NCI-H82 (cell line): Measurements from ENCODE around the gene HM13.
"Not testable (repeated sequence)": the region's sequence is repeated elsewhere in the genome, so short reads cannot be mapped to it uniquely, and the experiment has no call there.

Experiments used
- DNase-seq: peaks from one replicate; lab custom pipeline; 2025; lab: John Stamatoyannopoulos, UW

HM13 gene

GRCh38 chr20:31568041-31568731 lies 53.9 kb downstream of the HM13 start:
- no peak for DNase-seq

DNA sequence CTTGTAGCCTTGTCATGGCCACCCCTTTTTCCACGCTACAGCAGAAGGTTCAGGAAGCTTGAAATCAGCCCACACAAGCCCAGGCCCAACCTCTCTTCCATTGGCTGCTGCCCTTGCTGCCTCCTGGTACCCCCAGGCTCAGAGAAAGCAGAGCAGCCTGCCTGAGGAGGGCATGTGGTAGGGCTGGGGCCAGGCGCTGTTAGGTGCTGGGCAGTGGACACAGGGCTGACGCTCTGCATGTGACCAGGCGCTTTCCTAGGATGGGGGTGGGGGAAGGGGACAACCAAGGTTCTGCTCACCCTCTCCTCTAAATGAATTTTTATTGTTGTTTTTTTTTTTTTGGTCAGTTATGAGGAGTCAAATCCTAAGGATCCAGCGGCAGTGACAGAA lies 54.5 kb downstream of the HM13 start:
- DNase-seq = no peak

GRCh38 chr20:31569163-31570020 lies 55.1 kb downstream of the HM13 start:
- DNase-seq = peak; percentile 75

DNA sequence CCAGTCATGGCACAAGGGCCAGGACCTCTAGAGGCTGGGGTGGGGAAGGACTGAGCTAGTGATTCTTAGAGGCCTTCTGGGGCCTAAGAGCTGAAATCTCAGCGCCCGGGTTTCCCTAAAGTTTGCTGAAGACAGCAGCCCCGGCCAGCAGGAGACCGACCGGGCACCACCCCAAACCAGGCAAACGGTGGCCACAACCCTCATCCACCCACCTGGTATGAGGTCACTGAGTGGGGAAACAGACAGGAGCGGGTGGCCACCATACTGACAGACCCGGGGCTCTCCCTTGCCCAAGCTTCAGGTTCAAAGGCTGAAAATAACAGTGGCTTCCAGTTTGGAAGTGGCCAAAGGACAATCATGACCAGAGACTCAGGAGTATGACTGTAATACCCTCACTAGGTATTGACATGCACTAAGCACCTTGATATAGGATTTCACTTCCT lies 55.8 kb downstream of the HM13 start:
- DNase-seq = no peak

GRCh38 chr20:31570735-31571617 lies 56.7 kb downstream of the HM13 start:
- DNase-seq = no peak

GRCh38 chr20:31572042-31572700 lies 57.9 kb downstream of the HM13 start:
- DNase-seq = peak; percentile 86

GRCh38 chr20:31572701-31573554 lies 58.7 kb downstream of the HM13 start:
- DNase-seq = peak; percentile 100

DNA sequence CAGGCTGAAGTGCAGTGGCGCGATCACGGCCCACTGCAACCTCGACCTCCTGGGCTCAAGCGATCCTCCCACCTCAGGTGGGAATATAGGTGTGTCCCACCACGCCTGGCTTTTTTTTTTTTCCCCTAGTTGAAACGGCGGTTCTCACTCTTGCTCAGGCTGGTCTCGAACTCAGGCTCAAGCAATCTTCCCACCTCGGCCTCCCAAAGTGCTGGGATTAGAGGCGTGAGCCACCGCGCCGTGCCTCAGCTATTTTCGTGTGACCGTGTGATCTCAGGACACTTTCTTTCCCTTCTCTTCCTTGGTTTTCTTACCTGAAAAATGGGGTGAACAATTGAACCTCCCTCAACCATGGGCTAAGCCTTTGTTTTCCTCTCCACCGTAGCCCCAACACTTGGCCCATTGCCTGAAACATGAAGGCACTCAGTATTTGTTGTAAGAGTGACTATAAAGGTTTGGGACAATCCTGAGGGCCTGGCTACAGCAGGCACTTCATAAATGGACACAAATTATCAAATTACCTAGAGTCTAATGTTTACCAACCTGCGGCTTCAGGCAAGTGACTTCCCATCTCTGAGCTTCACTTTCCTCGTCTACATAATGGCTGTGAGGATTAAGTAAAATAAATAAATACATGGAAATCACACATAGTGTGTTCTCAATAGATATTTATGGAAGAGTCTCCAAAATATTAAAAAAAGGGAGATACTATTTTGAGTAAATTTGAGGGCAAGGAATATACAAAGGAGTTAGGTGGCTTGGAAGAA lies 59.5 kb downstream of the HM13 start:
- DNase-seq = no peak

GRCh38 chr20:31574986-31575385 lies 60.7 kb downstream of the HM13 start:
- not testable (repeated sequence) for DNase-seq

GRCh38 chr20:31576751-31577150 lies 62.5 kb downstream of the HM13 start:
- no peak for DNase-seq

DNA sequence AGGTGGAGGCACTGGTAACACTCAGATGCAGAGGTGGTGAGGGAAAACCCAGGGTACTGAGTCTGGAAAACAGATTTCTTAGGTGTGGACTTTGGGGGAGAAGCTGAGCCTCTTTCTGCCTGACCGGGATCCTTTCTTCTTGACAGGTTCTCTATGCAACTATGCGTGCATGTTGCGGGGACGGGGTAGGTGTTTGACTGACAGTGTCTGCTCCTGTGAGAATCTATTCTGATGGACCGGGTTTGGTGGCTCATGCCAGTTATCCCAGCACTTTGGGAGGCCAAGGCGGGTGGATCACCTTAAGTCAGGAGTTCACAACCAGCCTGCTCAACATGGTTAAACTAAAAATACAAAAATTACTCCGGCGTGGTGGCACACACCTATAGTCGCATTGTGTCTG lies 63.0 kb downstream of the HM13 start:
- DNase-seq = no peak

DNA sequence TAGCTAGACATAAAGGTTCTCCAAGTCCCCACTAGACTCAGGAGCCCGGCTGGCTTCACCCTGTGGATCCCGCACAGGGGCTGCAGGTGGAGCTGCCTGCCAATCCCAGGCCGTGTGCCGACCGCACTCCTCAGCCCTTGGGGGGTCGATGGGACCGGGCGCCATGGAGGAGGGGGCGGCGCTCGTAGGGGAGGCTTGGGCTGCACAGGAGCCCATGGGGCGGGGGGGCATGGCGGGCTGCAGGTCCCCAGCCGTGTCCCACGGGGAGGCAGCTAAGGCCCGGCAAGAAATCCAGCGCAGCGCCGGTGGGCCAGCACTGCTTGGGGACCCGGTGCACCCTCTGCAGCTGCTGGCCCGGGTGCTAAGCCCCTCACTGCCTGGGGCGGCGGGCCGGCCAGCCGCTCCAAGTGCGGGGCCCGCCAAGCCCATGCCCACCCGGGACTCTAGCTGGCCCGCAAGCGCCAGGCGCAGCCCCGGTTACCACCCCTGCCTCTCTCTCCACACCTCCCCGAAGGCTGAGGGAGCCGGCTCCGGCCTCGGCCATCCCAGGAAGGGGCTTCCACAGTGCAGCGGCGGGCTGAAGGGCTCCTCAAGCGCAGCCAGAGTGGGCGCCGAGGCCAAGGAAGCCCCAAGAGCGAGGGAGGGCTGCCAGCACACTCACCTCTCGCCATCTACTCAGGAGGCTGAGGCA lies 64.4 kb downstream of the HM13 start:
- DNase-seq = no peak

- no peak for DNase-seq
These were observed 65.0 kb downstream of the HM13 start for GRCh38 chr20:31579245-31579644.

DNA sequence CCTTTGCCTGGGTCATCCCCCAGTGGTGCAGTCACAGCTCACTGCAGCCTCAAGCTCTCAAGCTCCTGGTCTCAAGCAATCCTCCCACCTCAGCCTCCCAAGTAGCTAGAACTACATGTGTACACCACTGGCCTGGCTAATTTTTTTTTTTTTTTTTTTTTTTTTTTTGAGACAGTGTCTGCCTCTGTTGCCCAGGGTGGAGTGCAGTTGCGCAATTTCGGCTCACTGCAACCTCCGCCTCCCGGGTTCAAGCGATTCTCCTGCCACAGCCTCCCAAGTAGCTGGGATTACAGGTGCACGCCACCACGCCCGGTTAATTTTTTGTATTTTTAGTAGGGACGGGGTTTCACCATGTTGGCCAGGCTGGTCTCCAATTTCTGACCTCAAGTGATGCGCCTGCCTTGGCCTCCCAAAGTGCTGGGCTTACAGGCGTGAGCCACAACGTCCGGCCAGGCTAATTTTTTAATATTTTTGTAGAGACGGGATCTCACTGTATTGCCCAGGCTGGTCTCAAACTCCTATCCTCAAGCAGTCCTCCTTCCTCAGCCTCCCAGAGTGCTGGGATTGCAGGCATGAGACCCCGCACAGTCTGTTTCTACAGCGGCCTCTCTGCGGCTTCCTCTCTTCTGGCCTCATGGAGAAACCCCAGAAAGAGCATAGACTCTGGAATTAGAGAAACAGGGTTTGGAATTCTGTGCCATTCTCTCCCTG lies 65.9 kb downstream of the HM13 start:
- not testable (repeated sequence) for DNase-seq

GRCh38 chr20:31580706-31581105 lies 66.5 kb downstream of the HM13 start:
- DNase-seq = no peak

DNA sequence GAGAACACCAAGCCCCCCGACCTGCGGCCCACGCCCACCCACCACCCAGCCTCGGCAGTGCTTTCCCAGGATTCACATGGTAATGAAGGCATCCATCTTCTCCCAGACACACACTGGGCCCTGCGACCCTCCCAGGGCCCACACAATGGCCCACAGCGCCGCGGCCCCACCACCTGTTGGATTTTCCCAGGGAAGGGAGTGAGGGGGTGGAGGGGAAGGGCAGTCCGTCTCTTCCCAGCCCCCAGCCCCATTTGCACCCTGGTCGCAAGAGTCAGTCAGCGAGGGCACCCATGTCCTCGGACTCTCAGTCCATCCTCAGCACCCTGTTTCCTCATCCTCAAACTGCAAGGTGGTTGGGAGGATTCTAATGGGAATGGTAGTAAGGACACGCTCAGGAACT lies 67.1 kb downstream of the HM13 start:
- no peak for DNase-seq

DNA sequence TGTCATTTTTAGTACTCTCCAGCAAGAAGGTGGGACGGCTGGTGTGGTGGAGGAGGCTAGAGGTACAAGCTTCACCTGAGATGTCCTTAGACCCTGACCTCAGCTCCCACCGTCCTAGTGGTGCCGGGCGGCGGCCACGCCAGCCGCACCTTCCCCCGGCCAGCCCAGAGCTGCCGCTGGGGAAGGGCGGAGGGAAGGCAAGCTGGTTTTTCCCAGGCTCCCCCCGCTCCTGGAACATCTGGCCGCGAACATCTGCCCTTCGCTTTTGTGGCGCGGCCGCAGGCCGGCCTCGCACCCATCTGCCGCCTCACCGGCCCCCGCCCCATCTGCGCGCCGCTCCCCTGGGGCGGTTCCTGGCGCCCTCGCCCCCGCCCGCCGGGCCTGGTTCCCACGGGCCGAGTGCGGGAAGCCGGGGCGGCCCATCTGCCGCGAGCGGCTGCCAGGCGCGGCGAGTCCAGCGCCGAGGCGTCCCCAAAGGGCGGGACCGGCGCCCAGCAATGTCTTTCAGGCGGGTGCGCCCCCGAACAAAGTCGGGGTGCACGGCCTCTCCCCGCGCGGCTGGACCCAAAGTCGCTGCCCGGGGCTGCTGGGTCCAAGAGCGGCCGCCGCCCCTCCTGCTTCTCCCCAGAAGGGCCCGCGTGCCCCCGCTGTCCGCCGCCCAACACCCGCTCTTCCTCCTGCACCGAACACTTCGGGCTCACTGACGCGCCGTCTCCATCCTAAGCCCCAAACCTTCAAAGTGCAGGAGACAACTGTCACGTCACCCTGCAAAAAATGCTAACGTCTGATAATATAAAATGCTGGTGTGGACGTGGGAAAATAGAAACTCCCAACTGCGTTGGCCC lies 73.5 kb downstream of the HM13 start:
- peak; percentile 92 for DNase-seq

- no peak for DNase-seq
These were observed 76.5 kb downstream of the HM13 start for GRCh38 chr20:31590717-31591225.
